MM.1S (cell line): ENCODE results near the gene OOSP1.

Source experiments
- EZH2 ChIP-seq: fragments of 300-600 bp; sonication (generic); optimal IDR thresholded peaks from 2 replicates; pipeline ENCODE3; 2017; ENCODE audit warnings: low read depth, mild to moderate bottlenecking, antibody characterized with exemption, low read length, mixed read lengths
- EZH2phosphoT487 ChIP-seq: fragments of 300-600 bp; sonication (generic); IDR thresholded peaks from 2 replicates; pipeline ENCODE4 v1.6.1; 2018; ENCODE audit warnings: antibody characterized with exemption, low read length
- TF ChIP-seq, protein P1 (sequence below): fragments of 300-600 bp; sonication (generic); IDR thresholded peaks from 2 replicates; pipeline ENCODE4 v1.5.1; 2016; ENCODE audit warnings: antibody characterized with exemption, low read length, mixed read lengths

DNA sequence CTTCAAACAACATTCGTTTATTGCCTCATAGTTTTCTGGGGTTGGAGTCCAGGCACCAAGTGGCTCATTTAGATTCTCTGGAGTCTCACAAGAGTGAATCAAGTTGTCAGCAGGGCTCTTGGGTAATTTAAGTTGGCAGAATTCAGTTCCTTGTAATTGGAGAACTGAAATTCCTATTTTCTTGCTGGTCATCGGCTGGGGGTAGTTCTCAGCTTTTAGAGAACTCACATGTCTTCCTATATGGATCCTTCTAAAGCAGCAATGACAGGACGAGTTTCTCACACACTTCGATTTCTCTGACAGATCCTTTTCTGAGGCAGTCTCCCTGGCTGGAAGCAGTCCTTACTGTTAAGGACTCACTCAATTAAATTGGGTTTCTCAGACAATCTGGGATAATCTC lies 61.5 kb downstream of the OOSP1 start:
- TF ChIP-seq, protein P1, sequence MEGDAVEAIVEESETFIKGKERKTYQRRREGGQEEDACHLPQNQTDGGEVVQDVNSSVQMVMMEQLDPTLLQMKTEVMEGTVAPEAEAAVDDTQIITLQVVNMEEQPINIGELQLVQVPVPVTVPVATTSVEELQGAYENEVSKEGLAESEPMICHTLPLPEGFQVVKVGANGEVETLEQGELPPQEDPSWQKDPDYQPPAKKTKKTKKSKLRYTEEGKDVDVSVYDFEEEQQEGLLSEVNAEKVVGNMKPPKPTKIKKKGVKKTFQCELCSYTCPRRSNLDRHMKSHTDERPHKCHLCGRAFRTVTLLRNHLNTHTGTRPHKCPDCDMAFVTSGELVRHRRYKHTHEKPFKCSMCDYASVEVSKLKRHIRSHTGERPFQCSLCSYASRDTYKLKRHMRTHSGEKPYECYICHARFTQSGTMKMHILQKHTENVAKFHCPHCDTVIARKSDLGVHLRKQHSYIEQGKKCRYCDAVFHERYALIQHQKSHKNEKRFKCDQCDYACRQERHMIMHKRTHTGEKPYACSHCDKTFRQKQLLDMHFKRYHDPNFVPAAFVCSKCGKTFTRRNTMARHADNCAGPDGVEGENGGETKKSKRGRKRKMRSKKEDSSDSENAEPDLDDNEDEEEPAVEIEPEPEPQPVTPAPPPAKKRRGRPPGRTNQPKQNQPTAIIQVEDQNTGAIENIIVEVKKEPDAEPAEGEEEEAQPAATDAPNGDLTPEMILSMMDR = no peak
- no peak for TF ChIP-seq EZH2
- no peak for TF ChIP-seq EZH2phosphoT487
